HCT116 (cell line): Measurements from ENCODE around the gene CERS6.

Experiments used
- CBX3 ChIP-seq: IDR thresholded peaks from 2 replicates; pipeline ENCODE4 v1.6.1; 2012; ENCODE audit warnings: low read depth
- CTCF ChIP-seq, 3 experiments: fragments of 200-600 bp in 1 of 3; sonication (generic) in 1 of 3; IDR thresholded peaks in 2 of 3; conservative IDR thresholded peaks in 1 of 3; 2 replicates each; pipeline ENCODE4 v1.5.1; 2012 to 2017; ENCODE audit warnings: low read depth in 2 of 3, low read length in 2 of 3, antibody characterized with exemption in 1 of 3, borderline replicate concordance in 1 of 3, control low read depth in 1 of 3, mild to moderate bottlenecking in 1 of 3, mixed read lengths in 1 of 3, mixed run types in 1 of 3, moderate library complexity in 1 of 3; ENCODE audit not compliant: insufficient read depth in 1 of 3
- ELF1 ChIP-seq: IDR thresholded peaks from 2 replicates; pipeline ENCODE4 v1.6.1; 2012; ENCODE audit warnings: low read depth, borderline replicate concordance
- JUND ChIP-seq: IDR thresholded peaks from 2 replicates; pipeline ENCODE4 v1.6.1; 2012
- POLR2A ChIP-seq: IDR thresholded peaks from 2 replicates; pipeline ENCODE4 v1.7.0; 2011; ENCODE audit warnings: borderline replicate concordance; ENCODE audit not compliant: insufficient read depth, insufficient read length; ENCODE audit errors: extremely low read depth
- ZNF274 ChIP-seq: fragments of 200-500 bp; sonication (Bioruptor generic); IDR thresholded peaks from 2 replicates; pipeline ENCODE4 v1.6.1; 2014; ENCODE audit warnings: mild to moderate bottlenecking, low read depth, low read length, inconsistent platforms
- TF ChIP-seq, protein P1 (sequence below): IDR thresholded peaks from 2 replicates; pipeline ENCODE4 v1.6.1; 2012

- TF ChIP-seq ZNF274 (no peak), CTCF (IDR thresholded peaks at IDR 0.05 in 2 of 3, conservative IDR thresholded peaks at IDR 0.05 in 1 of 3; ENCODE audit: borderline replicate concordance in 1 of 3, insufficient read depth in 1 of 3, low read depth in 2 of 3, low read length in 2 of 3) (no peak), POLR2A (no peak), CBX3 (no peak), JUND (no peak), ELF1 (no peak)
- TF ChIP-seq, protein P1, sequence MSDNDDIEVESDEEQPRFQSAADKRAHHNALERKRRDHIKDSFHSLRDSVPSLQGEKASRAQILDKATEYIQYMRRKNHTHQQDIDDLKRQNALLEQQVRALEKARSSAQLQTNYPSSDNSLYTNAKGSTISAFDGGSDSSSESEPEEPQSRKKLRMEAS: no peak
These were observed 270.3 kb downstream of the CERS6 start for GRCh38 chr2:168726375-168726774.
